HEK293 (cell line): Measurements from ENCODE around the gene HLA-DPB1.
A peak's percentile ranks its signal among the peaks of the same experiment; 100 is the strongest.

Source experiments
- CTCF ChIA-PET: fragments of 350-600 bp; formaldehyde crosslinking; extraction: SDS; loops from one replicate; lab custom pipeline; 2021; ENCODE audit warnings: antibody characterized with exemption; lab: Yijun Ruan, JAX
- POLR2A ChIA-PET: fragments of 300-600 bp; formaldehyde crosslinking; extraction: SDS; loops from one replicate; lab custom pipeline; 2020; ENCODE audit warnings: antibody characterized with exemption, inconsistent platforms; lab: Yijun Ruan, JAX
- H3K27ac ChIP-seq: fragments of 200-500 bp; sonication (Bioruptor generic); 2 replicates; pipeline ENCODE4 v1.5.1; 2014; ENCODE audit warnings: low read depth, low read length, control low read depth, inconsistent platforms; ENCODE audit errors: extremely low read depth
- H3K36me3 ChIP-seq, 2 experiments: fragments of 200-500 bp in 1 of 2; sonication (Bioruptor generic) in 1 of 2; 1 replicate in 1 of 2; 2 replicates in 1 of 2; pipeline ENCODE4 v1.5.1; 2014 to 2017; ENCODE audit warnings: inconsistent platforms in 2 of 2, low read length in 2 of 2; ENCODE audit not compliant: control insufficient read depth in 2 of 2, insufficient read depth in 1 of 2
- H3K4me1 ChIP-seq: fragments of 200-500 bp; sonication (Bioruptor generic); 2 replicates; pipeline ENCODE4 v1.5.1; 2014; ENCODE audit warnings: mild to moderate bottlenecking, low read length, inconsistent platforms; ENCODE audit not compliant: control insufficient read depth, insufficient read depth
- H3K4me3 ChIP-seq: 2 replicates; pipeline ENCODE4 v1.5.1; 2011; ENCODE audit warnings: low read depth, mild to moderate bottlenecking, control low read depth, low read length, moderate library complexity
- H3K9me3 ChIP-seq: fragments of 200-500 bp; sonication (Bioruptor generic); 2 replicates; pipeline ENCODE4 v1.5.1; 2014; ENCODE audit warnings: low read depth, low read length, inconsistent platforms; ENCODE audit not compliant: control insufficient read depth, insufficient read depth
- EGR2 ChIP-seq: fragments of 450-650 bp; formaldehyde crosslinking; IDR thresholded peaks from 2 replicates; pipeline ENCODE4 v1.5.1; 2016; ENCODE audit warnings: low read depth, missing biosample characterization, missing genetic modification characterization
- GLI4 ChIP-seq: fragments of 450-650 bp; formaldehyde crosslinking; IDR thresholded peaks from 2 replicates; pipeline ENCODE4 v1.5.1; 2016; ENCODE audit warnings: missing biosample characterization, missing genetic modification characterization
- GLIS1 ChIP-seq: fragments of 450-650 bp; formaldehyde crosslinking; IDR thresholded peaks from 2 replicates; pipeline ENCODE4 v1.5.1; 2016; ENCODE audit warnings: missing biosample characterization, missing genetic modification characterization
- HIC1 ChIP-seq: fragments of 450-650 bp; formaldehyde crosslinking; IDR thresholded peaks from 2 replicates; pipeline ENCODE4 v1.5.1; 2016; ENCODE audit warnings: missing biosample characterization, missing genetic modification characterization
- MYNN ChIP-seq: fragments of 450-650 bp; formaldehyde crosslinking; IDR thresholded peaks from 2 replicates; pipeline ENCODE4 v1.5.1; 2016; ENCODE audit warnings: missing biosample characterization, missing genetic modification characterization, borderline replicate concordance
- SALL2 ChIP-seq: fragments of 450-650 bp; formaldehyde crosslinking; IDR thresholded peaks from 2 replicates; pipeline ENCODE4 v1.5.0; 2017; ENCODE audit warnings: missing biosample characterization, mild to moderate bottlenecking, missing genetic modification characterization, borderline replicate concordance
- ZBTB17 ChIP-seq: fragments of 450-650 bp; formaldehyde crosslinking; IDR thresholded peaks from 2 replicates; pipeline ENCODE4 v1.5.1; 2016; ENCODE audit warnings: missing biosample characterization, missing genetic modification characterization
- ZBTB20 ChIP-seq: fragments of 450-650 bp; formaldehyde crosslinking; IDR thresholded peaks from 2 replicates; pipeline ENCODE4 v1.5.1; 2016; ENCODE audit warnings: missing biosample characterization, missing genetic modification characterization
- ZFHX2 ChIP-seq: fragments of 450-650 bp; formaldehyde crosslinking; conservative IDR thresholded peaks from 2 replicates; pipeline ENCODE4 v1.5.1; 2016; ENCODE audit warnings: missing biosample characterization, missing genetic modification characterization
- ZIC2 ChIP-seq: fragments of 450-650 bp; formaldehyde crosslinking; IDR thresholded peaks from 2 replicates; pipeline ENCODE4 v1.5.1; 2016; ENCODE audit warnings: missing biosample characterization, missing genetic modification characterization
- ZNF157 ChIP-seq: fragments of 450-650 bp; formaldehyde crosslinking; IDR thresholded peaks from 2 replicates; pipeline ENCODE4 v1.5.1; 2016; ENCODE audit warnings: missing biosample characterization, missing genetic modification characterization
- ZNF266 ChIP-seq: fragments of 450-650 bp; formaldehyde crosslinking; IDR thresholded peaks from 2 replicates; pipeline ENCODE4 v1.5.1; 2016; ENCODE audit warnings: missing biosample characterization, missing genetic modification characterization, low read depth
- ZNF292 ChIP-seq: fragments of 450-650 bp; formaldehyde crosslinking; IDR thresholded peaks from 2 replicates; pipeline ENCODE4 v1.5.1; 2016; ENCODE audit warnings: low read depth, missing biosample characterization, missing genetic modification characterization, borderline replicate concordance
- ZNF341 ChIP-seq: fragments of 450-650 bp; formaldehyde crosslinking; IDR thresholded peaks from 2 replicates; pipeline ENCODE4; 2016; ENCODE audit warnings: low read depth, missing biosample characterization, missing genetic modification characterization
- ZNF423 ChIP-seq: fragments of 450-650 bp; formaldehyde crosslinking; IDR thresholded peaks from 2 replicates; pipeline ENCODE4 v1.5.1; 2016; ENCODE audit warnings: missing biosample characterization, missing genetic modification characterization
- ZNF555 ChIP-seq: fragments of 450-650 bp; formaldehyde crosslinking; conservative IDR thresholded peaks from 2 replicates; pipeline ENCODE4 v1.5.1; 2017; ENCODE audit warnings: missing biosample characterization, mild to moderate bottlenecking, missing genetic modification characterization, inconsistent platforms
- ZNF560 ChIP-seq: fragments of 450-650 bp; formaldehyde crosslinking; IDR thresholded peaks from 2 replicates; pipeline ENCODE4 v1.5.1; 2017; ENCODE audit warnings: missing biosample characterization, missing genetic modification characterization, borderline replicate concordance
- ZNF561 ChIP-seq: fragments of 450-650 bp; IDR thresholded peaks from 2 replicates; pipeline ENCODE4 v1.5.1; 2018; ENCODE audit warnings: missing biosample characterization, missing genetic modification characterization, borderline replicate concordance
- ZNF645 ChIP-seq: fragments of 450-650 bp; formaldehyde crosslinking; IDR thresholded peaks from 2 replicates; pipeline ENCODE4; 2016; ENCODE audit warnings: missing biosample characterization, missing genetic modification characterization
- ZNF658 ChIP-seq: fragments of 450-650 bp; formaldehyde crosslinking; IDR thresholded peaks from 2 replicates; pipeline ENCODE4; 2016; ENCODE audit warnings: missing biosample characterization, missing genetic modification characterization
- ZNF677 ChIP-seq: fragments of 450-650 bp; IDR thresholded peaks from 2 replicates; pipeline ENCODE4 v1.5.0; 2018; ENCODE audit warnings: missing biosample characterization, mild to moderate bottlenecking, missing genetic modification characterization, moderate library complexity
- ZNF830 ChIP-seq: fragments of 450-650 bp; IDR thresholded peaks from 2 replicates; pipeline ENCODE4 v1.5.0; 2018; ENCODE audit warnings: missing biosample characterization, missing genetic modification characterization, low read depth, mild to moderate bottlenecking, moderate library complexity
- ZSCAN16 ChIP-seq: fragments of 450-650 bp; formaldehyde crosslinking; IDR thresholded peaks from 2 replicates; pipeline ENCODE4 v1.5.1; 2016; ENCODE audit warnings: missing biosample characterization, missing genetic modification characterization
- ZXDB ChIP-seq: fragments of 450-650 bp; formaldehyde crosslinking; IDR thresholded peaks from 2 replicates; pipeline ENCODE4 v1.5.1; 2016; ENCODE audit warnings: missing biosample characterization, missing genetic modification characterization
- TF ChIP-seq, protein P1 (sequence below): fragments of 450-650 bp; formaldehyde crosslinking; IDR thresholded peaks from 2 replicates; pipeline ENCODE4 v1.5.1; 2016; ENCODE audit warnings: missing biosample characterization, missing genetic modification characterization, low read depth
- TF ChIP-seq, protein P2 (sequence below): fragments of 450-650 bp; formaldehyde crosslinking; IDR thresholded peaks from 2 replicates; pipeline ENCODE4 v1.5.1; 2016; ENCODE audit warnings: missing biosample characterization, missing genetic modification characterization

Gene HLA-DPB1

GRCh38 chr6:33075208-33075567 lies 602 bp upstream of the HLA-DPB1 start:
- ChIA-PET POLR2A (interaction anchor here (1.3 to 1.4 kb wide), 2 partner anchors 13 to 103 kb away, joined by 3 to 6 read pairs; no protein-coding TSS in a partner anchor), CTCF (interaction anchor here (0.6 to 1.1 kb wide), 3 partner anchors 15 to 1186 kb away, joined by 3 to 8 read pairs (median 3); no protein-coding TSS in a partner anchor)
- TF ChIP-seq GLI4 (tag by site-specific recombination) (no peak), ZXDB (no peak), MYNN (tag by site-specific recombination) (no peak), ZNF423 (no peak), ZNF157 (no peak)
- TF ChIP-seq, protein P1, sequence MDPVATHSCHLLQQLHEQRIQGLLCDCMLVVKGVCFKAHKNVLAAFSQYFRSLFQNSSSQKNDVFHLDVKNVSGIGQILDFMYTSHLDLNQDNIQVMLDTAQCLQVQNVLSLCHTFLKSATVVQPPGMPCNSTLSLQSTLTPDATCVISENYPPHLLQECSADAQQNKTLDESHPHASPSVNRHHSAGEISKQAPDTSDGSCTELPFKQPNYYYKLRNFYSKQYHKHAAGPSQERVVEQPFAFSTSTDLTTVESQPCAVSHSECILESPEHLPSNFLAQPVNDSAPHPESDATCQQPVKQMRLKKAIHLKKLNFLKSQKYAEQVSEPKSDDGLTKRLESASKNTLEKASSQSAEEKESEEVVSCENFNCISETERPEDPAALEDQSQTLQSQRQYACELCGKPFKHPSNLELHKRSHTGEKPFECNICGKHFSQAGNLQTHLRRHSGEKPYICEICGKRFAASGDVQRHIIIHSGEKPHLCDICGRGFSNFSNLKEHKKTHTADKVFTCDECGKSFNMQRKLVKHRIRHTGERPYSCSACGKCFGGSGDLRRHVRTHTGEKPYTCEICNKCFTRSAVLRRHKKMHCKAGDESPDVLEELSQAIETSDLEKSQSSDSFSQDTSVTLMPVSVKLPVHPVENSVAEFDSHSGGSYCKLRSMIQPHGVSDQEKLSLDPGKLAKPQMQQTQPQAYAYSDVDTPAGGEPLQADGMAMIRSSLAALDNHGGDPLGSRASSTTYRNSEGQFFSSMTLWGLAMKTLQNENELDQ (tag by site-specific recombination): no peak
- Histone ChIP-seq H3K9me3 (no peaks in the 10 kb centered on the region), H3K4me3 (no peak overlapping the region), H3K4me1 (peaks cover 5% of the 10 kb centered on the region), H3K36me3 (no peaks in the 10 kb centered on the region), H3K27ac (no peak overlapping the region)

- Histone ChIP-seq H3K27ac (no peak overlapping the region), H3K4me1 (peaks cover 5% of the 10 kb centered on the region), H3K36me3 (no peaks in the 10 kb centered on the region), H3K4me3 (no peak overlapping the region), H3K9me3 (no peaks in the 10 kb centered on the region)
- ChIA-PET POLR2A (interaction anchor here (1.4 kb wide), 1 partner anchor 104 kb away, joined by 6 read pairs; no protein-coding TSS in a partner anchor), CTCF (interaction anchor here (0.6 to 1.1 kb wide), 2 partner anchors 27 to 63 kb away, joined by 3 to 8 read pairs; no protein-coding TSS in a partner anchor)
- TF ChIP-seq ZFHX2 (tag by site-specific recombination): 0 out of 2 replicates have a peak, but pooled peaks have one; percentile 25
- 0 out of 2 replicates have a peak, but pooled peaks have one; percentile 19 for TF ChIP-seq ZBTB17 (tag by site-specific recombination)
- TF ChIP-seq ZNF266: no peak
- TF ChIP-seq EGR2: 0 out of 2 replicates have a peak, but pooled peaks have one; percentile 43
Measured at GRCh38 chr6:33076406-33076934, 680 bp downstream of the HLA-DPB1 start.

DNA sequence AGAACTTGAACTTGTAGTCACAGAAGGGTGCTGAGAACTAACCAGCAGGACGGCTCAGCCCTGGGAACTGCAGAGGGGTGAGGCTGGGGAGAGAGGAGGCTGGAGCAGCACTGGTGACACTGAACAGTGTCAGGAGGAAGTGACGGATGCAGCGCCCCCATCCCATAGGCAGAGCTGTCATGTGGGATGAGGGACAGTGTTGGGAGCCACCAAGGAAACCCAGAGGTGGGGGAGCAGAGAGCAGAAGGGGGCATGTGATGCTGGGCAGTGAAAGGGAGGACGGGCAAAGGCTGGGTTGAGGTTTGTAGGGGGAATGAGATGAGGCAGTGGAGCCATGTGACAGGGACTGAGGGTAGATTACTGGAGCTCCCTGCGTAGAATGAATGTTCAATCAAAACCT lies 2.1 kb downstream of the HLA-DPB1 start:
- no peak overlapping the region for H3K4me3 ChIP-seq
- POLR2A ChIA-PET: no interaction called here
- TF ChIP-seq ZSCAN16 (tag by site-specific recombination) (no peak), ZXDB (no peak), ZNF555 (no peak), SALL2 (0 out of 2 replicates have a peak, but pooled peaks have one; percentile 45), GLIS1 (no peak), ZNF561 (tag by site-specific recombination) (no peak), HIC1 (tag by site-specific recombination) (no peak), ZNF560 (tag by site-specific recombination) (no peak), ZNF830 (tag by site-specific recombination) (no peak), ZNF341 (tag by site-specific recombination) (peak; percentile 77), ZNF677 (tag by site-specific recombination) (no peak), ZNF645 (tag by site-specific recombination) (no peak), ZNF292 (tag by site-specific recombination) (no peak), ZNF658 (tag by site-specific recombination) (no peak), ZIC2 (tag by site-specific recombination) (peak; percentile 28; the same call in 1 of the 2 replicates), ZBTB20 (tag by site-specific recombination) (no peak)
- TF ChIP-seq, protein P2, sequence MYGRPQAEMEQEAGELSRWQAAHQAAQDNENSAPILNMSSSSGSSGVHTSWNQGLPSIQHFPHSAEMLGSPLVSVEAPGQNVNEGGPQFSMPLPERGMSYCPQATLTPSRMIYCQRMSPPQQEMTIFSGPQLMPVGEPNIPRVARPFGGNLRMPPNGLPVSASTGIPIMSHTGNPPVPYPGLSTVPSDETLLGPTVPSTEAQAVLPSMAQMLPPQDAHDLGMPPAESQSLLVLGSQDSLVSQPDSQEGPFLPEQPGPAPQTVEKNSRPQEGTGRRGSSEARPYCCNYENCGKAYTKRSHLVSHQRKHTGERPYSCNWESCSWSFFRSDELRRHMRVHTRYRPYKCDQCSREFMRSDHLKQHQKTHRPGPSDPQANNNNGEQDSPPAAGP (tag by site-specific recombination): no peak

More for the DNA sequence above, 2.1 kb downstream of the HLA-DPB1 start:
- no peaks in the 10 kb centered on the region for H3K36me3 ChIP-seq
- no peak overlapping the region for H3K27ac ChIP-seq
- no peaks in the 10 kb centered on the region for H3K9me3 ChIP-seq
- CTCF ChIA-PET: interaction anchor here (0.6 to 1.3 kb wide), 5 partner anchors 21 to 306 kb away, joined by 3 to 4 read pairs (median 3); no protein-coding TSS in a partner anchor
- H3K4me1 ChIP-seq: peaks cover 5% of the 10 kb centered on the region
